IPS-20b (cell line): ENCODE measurements around the gene PHF1.
"Not testable (repeated sequence)": the region's sequence is repeated elsewhere in the genome, so short reads cannot be mapped to it uniquely, and the experiment has no call there.

ENCODE experiments used
- H3K27ac ChIP-seq: one replicate; pipeline ENCODE4 v1.5.1; 2013; ENCODE audit warnings: low read length
- H3K27me3 ChIP-seq: 2 replicates; pipeline ENCODE4 v1.6.1; 2013; ENCODE audit warnings: mild to moderate bottlenecking, low read length, inconsistent platforms; ENCODE audit not compliant: insufficient read depth
- H3K36me3 ChIP-seq: 2 replicates; pipeline ENCODE4 v1.6.1; 2013; ENCODE audit warnings: low read depth, mild to moderate bottlenecking, inconsistent platforms, low read length, moderate library complexity; ENCODE audit not compliant: insufficient read depth
- H3K4me1 ChIP-seq: 2 replicates; pipeline ENCODE4 v1.6.1; 2013; ENCODE audit warnings: mild to moderate bottlenecking, control low read depth, inconsistent platforms, low read length, moderate library complexity; ENCODE audit not compliant: insufficient read depth
- H3K4me3 ChIP-seq: 2 replicates; pipeline ENCODE4 v1.5.1; 2013; ENCODE audit warnings: mild to moderate bottlenecking, low read length, inconsistent platforms
- H3K9ac ChIP-seq: 2 replicates; pipeline ENCODE4 v1.6.1; 2013; ENCODE audit warnings: low read depth, mild to moderate bottlenecking, inconsistent platforms, low read length, moderate library complexity
- H3K9me3 ChIP-seq: 2 replicates; pipeline ENCODE4 v1.6.1; 2013; ENCODE audit warnings: mild to moderate bottlenecking, low read depth, low read length, inconsistent platforms; ENCODE audit not compliant: insufficient read depth

PHF1 gene

GRCh38 chr6:33397541-33397940 lies 13.3 kb upstream of the PHF1 start:
- Histone ChIP-seq H3K27me3 (no peaks in the 10 kb centered on the region), H3K9me3 (no peaks in the 10 kb centered on the region), H3K4me1 (peaks cover 6% of the 10 kb centered on the region; the same call in 1 of the 2 replicates), H3K4me3 (no peak overlapping the region), H3K9ac (no peak overlapping the region), H3K36me3 (peaks cover 54% of the 10 kb centered on the region), H3K27ac (no peak overlapping the region)

- H3K36me3 ChIP-seq, result peaks cover 64% of the 10 kb centered on the region
- H3K4me1 ChIP-seq, H3K9me3 ChIP-seq, H3K4me3 ChIP-seq, H3K9ac ChIP-seq, H3K27me3 ChIP-seq, H3K27ac ChIP-seq: not testable (repeated sequence)
Observed at GRCh38 chr6:33398601-33399000, 12.2 kb upstream of the PHF1 start.

- not testable (repeated sequence) for H3K4me3 ChIP-seq, H3K27ac ChIP-seq, H3K9ac ChIP-seq, H3K9me3 ChIP-seq, H3K27me3 ChIP-seq, H3K4me1 ChIP-seq
- peaks cover 72% of the 10 kb centered on the region for H3K36me3 ChIP-seq
Observed at GRCh38 chr6:33399881-33400280, 10.9 kb upstream of the PHF1 start.

- H3K27ac ChIP-seq, result no peak overlapping the region
- H3K36me3 ChIP-seq, result peaks cover 84% of the 10 kb centered on the region
- no peaks in the 10 kb centered on the region for H3K9me3 ChIP-seq
- no peak overlapping the region for H3K4me3 ChIP-seq
- no peaks in the 10 kb centered on the region for H3K27me3 ChIP-seq
- H3K4me1 ChIP-seq, result peaks cover 6% of the 10 kb centered on the region; the same call in 1 of the 2 replicates
- H3K9ac ChIP-seq, result no peak overlapping the region
Observed at GRCh38 chr6:33404884-33405283, 5.9 kb upstream of the PHF1 start.

GRCh38 chr6:33405386-33405940 lies 5.4 kb upstream of the PHF1 start:
- peaks cover 6% of the 10 kb centered on the region; the same call in 1 of the 2 replicates for H3K4me1 ChIP-seq
- H3K36me3 ChIP-seq, result peaks cover 79% of the 10 kb centered on the region
- no peak overlapping the region for H3K27ac ChIP-seq

GRCh38 chr6:33406126-33406525 lies 4.7 kb upstream of the PHF1 start:
- peaks cover 72% of the 10 kb centered on the region for H3K36me3 ChIP-seq
- H3K27ac ChIP-seq, result no peak overlapping the region
- peaks cover 6% of the 10 kb centered on the region; the same call in 1 of the 2 replicates for H3K4me1 ChIP-seq
- no peak overlapping the region for H3K4me3 ChIP-seq
- H3K27me3 ChIP-seq, result no peaks in the 10 kb centered on the region
- no peak overlapping the region for H3K9ac ChIP-seq
- H3K9me3 ChIP-seq, result no peaks in the 10 kb centered on the region

More at GRCh38 chr6:33405386-33405940, 5.4 kb upstream of the PHF1 start:
- Histone ChIP-seq H3K4me3 (no peak overlapping the region), H3K27me3 (no peaks in the 10 kb centered on the region), H3K9me3 (no peaks in the 10 kb centered on the region), H3K9ac (no peak overlapping the region)

DNA sequence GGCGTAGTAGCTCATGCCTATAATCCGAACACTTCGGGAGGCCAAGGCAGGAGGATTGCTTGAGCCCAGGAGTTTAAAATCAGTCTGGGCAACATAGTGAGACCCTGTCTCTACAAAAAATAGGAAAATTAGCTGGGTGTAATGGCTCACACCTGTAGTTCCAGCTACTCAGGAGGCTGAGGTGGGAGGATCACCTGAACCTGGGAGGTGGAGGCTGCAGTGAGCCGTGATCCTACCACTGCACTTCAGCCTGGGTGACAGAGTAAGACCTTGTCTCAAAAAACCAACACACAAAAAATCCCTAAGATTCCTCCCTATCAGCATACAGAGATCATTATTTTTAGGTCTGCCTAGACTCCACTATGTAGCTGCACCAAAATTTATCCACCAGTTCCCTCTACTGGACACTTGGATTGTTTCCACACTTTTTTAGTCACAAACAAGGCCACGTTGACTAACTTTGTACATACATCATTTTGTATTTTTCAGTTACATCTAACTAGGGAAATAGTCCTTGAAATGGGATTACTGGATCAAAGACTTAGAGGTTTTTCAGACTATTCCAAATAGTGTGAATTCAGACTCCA lies 3.6 kb upstream of the PHF1 start:
- no peak overlapping the region for H3K27ac ChIP-seq
- no peak overlapping the region for H3K4me3 ChIP-seq
- H3K4me1 ChIP-seq, result peaks cover 10% of the 10 kb centered on the region; the same call in 1 of the 2 replicates
- H3K36me3 ChIP-seq, result peaks cover 64% of the 10 kb centered on the region
- no peak overlapping the region for H3K9ac ChIP-seq
- H3K27me3 ChIP-seq, result no peaks in the 10 kb centered on the region
- H3K9me3 ChIP-seq, result no peaks in the 10 kb centered on the region

DNA sequence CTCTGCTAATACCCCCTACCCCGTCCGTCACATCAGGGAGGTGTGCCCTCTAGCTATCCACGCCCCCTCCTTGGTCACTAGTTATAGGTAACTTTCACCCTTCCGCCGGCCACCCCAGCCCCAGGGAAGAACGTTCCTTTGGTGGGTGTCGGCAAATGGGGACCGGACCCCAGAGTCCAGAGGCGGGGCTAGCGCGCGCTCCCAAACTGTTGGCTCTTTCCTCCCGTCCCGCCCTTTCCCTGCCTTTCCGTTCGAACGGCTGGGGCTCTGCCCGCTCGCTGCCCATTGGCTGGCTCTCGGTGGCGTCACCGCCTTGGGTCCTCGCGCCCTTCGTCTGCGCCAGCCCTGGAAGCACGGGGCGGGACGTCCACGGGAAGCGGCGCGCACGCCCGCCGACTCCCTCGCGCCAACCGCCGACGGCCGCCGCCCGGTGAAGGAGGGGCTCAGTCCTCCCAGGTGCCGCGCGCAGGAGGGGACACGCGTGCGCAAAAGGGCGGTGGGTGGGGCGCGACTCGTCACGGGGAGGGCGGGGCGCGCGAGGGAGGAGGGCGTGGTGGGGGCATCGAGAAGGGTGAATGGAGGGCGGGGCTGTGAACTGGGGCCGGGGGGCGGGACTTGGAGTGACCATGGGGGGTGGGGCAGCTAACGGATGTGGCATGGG lies 634 bp upstream of the PHF1 start:
- Histone ChIP-seq H3K9me3 (no peaks in the 10 kb centered on the region), H3K36me3 (peaks cover 64% of the 10 kb centered on the region), H3K27ac (peak overlapping the region; percentile 65), H3K4me1 (peaks cover 10% of the 10 kb centered on the region; the same call in 1 of the 2 replicates), H3K9ac (peak overlapping the region; percentile 82; the same call in 1 of the 2 replicates), H3K27me3 (no peaks in the 10 kb centered on the region), H3K4me3 (peak overlapping the region; percentile 77)

GRCh38 chr6:33411632-33412005 lies 805 bp downstream of the PHF1 start:
- H3K36me3 ChIP-seq, result peaks cover 62% of the 10 kb centered on the region
- no peak overlapping the region for H3K27ac ChIP-seq
- H3K9ac ChIP-seq, result peak overlapping the region; percentile 87; the same call in 1 of the 2 replicates
- peak overlapping the region; percentile 92 for H3K4me3 ChIP-seq
- H3K9me3 ChIP-seq, result no peaks in the 10 kb centered on the region
- peaks cover 17% of the 10 kb centered on the region; the same call in 1 of the 2 replicates for H3K4me1 ChIP-seq
- H3K27me3 ChIP-seq, result no peaks in the 10 kb centered on the region

DNA sequence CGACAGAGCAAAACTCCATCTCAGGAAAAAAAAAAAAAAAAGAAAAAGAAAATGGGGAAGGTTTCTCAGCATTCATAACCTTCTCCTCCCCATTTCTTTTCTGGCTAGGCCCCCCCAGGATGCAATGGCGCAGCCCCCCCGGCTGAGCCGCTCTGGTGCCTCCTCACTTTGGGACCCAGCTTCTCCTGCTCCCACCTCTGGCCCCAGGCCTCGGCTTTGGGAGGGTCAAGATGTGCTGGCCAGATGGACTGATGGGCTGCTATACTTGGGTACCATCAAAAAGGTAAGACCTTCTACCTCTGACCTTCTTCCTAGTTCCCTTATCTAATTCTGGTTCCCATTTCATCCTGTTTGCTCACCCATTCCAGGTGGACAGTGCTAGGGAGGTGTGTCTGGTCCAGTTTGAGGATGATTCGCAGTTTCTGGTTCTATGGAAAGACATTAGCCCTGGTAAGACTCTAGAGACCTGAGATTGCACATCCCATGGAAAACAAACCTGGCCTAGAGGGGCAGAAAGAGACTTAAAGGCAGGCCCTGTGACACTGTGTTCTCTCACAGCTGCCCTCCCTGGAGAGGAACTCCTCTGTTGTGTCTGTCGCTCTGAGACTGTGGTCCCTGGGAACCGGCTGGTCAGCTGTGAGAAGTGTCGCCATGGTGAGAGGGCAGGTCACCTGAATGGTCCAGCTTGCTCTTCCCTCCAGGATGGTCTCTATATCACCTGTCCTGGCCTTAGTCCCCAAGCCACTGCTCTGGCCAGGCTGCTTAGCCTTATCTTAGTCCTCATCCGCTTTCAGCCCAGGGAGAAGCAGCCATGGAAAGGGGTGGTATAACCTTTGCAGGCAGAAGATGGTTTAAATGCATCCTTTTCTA lies 1.6 kb downstream of the PHF1 start:
- peaks cover 56% of the 10 kb centered on the region for H3K36me3 ChIP-seq
- H3K27ac ChIP-seq, result no peak overlapping the region
- peaks cover 18% of the 10 kb centered on the region; the same call in 1 of the 2 replicates for H3K4me1 ChIP-seq
- no peak overlapping the region for H3K4me3 ChIP-seq
- no peaks in the 10 kb centered on the region for H3K9me3 ChIP-seq
- H3K27me3 ChIP-seq, result no peaks in the 10 kb centered on the region
- no peak overlapping the region for H3K9ac ChIP-seq

DNA sequence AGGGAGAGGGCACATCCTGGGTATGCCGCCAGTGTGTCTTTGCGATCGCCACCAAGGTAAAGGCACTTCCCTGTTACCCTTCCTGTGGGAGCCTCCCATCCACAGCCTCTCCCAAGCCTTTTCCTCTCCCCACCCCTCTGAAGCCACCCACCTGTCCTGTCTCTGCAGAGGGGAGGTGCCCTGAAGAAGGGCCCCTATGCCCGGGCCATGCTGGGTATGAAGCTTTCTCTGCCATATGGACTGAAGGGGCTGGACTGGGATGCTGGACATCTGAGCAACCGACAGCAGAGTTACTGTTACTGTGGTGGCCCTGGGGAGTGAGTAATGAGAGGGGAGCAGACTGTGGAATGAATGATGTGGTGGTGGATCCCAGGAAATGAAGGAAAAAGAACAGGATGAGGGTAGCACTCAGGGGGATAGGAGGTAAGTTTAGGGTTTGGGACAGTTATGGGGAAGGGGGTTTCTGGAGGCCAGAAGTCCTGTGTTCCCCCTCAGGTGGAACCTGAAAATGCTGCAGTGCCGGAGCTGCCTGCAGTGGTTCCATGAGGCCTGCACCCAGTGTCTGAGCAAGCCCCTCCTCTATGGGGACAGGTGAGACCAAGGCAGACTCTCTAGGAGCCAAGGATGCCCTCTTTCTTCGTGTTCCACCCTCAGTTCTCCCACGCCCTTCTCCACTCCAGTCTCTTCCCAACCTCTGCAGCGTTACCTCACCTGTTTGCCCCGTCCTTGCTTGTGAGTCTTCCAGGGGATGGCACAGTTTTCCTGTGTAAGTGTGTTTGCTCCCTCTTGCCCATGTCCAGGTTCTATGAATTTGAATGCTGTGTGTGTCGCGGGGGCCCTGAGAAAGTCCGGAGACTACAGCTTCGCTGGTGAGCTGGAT lies 2.7 kb downstream of the PHF1 start:
- H3K9me3 ChIP-seq, result no peaks in the 10 kb centered on the region
- no peak overlapping the region for H3K27ac ChIP-seq
- H3K4me1 ChIP-seq, result peaks cover 19% of the 10 kb centered on the region; the same call in 1 of the 2 replicates
- H3K27me3 ChIP-seq, result no peaks in the 10 kb centered on the region
- peaks cover 45% of the 10 kb centered on the region for H3K36me3 ChIP-seq
- no peak overlapping the region for H3K9ac ChIP-seq
- no peak overlapping the region for H3K4me3 ChIP-seq
